Thyroid gland (tissue), 4 donors: Measurements from ENCODE around the gene WNT2. TPM values are rescaled to one million over a fixed set of nuclear protein-coding genes. Genes with fewer than 3 reads are reported as not detected.

ENCODE experiments used
- DNase-seq, 2 donors: peaks; one replicate each; pipeline ENCODE4 v3.0.0-alpha.2; 2019
- H3K27ac ChIP-seq, 3 donors: fragments of 200-600 bp; sonication (generic); 1 replicate in 2 of 3; 2 replicates in 1 of 3; pipeline ENCODE4 v1.5.1; 2016 to 2019; ENCODE audit warnings: mild to moderate bottlenecking in 1 of 3, moderate library complexity in 1 of 3
- H3K27me3 ChIP-seq: fragments of 200-600 bp; sonication (generic); one replicate; pipeline ENCODE4 v1.5.1; 2019
- H3K36me3 ChIP-seq, 2 donors: fragments of 200-600 bp; sonication (generic); one replicate each; pipeline ENCODE4 v1.5.1; 2016 to 2019
- H3K4me1 ChIP-seq, 2 donors: fragments of 200-600 bp; sonication (generic); one replicate each; pipeline ENCODE4 v1.5.1; 2017 to 2019
- H3K4me3 ChIP-seq, 3 donors: fragments of 200-600 bp; sonication (generic); replicated peaks in 1 of 3; 1 replicate in 2 of 3; 2 replicates in 1 of 3; pipeline ENCODE4 v1.5.1; 2016; ENCODE audit warnings: mild to moderate bottlenecking in 1 of 3
- H3K9me3 ChIP-seq: fragments of 200-600 bp; sonication (generic); one replicate; pipeline ENCODE4 v1.5.1; 2017
- CTCF ChIP-seq, 6 experiments: fragments of 200-600 bp in 3 of 6; fragments of 450-650 bp in 3 of 6; sonication (generic) in 3 of 6; IDR thresholded peaks; one replicate each; pipeline ENCODE4 v1.5.1; 2016 to 2019; ENCODE audit warnings: antibody characterized with exemption in 6 of 6, mild to moderate bottlenecking in 2 of 6, inconsistent platforms in 1 of 6, moderate library complexity in 1 of 6
- POLR2A ChIP-seq, 2 donors: fragments of 450-650 bp; IDR thresholded peaks; one replicate each; pipeline ENCODE4 v1.6.1; 2017; ENCODE audit warnings: antibody characterized with exemption in 2 of 2, mild to moderate bottlenecking in 2 of 2, moderate library complexity in 1 of 2
- whole genome bisulfite sequencing, 2 donors: methylation state at CpG; one replicate each; pipeline ENCODE4 v1.1.5; 2017; 5-methylcytosine and 5-hydroxymethylcytosine counted together
- intact Hi-C: fragments of 100-400 bp; cut with DNase I; formaldehyde crosslinking; loops from one replicate; pipeline ENCODE4 v1.15.1; 2023
- total RNA-seq, 4 donors: library from RNA; depleted of rRNA; stranded (reverse); fragments of >200 nt; gene quantifications; one replicate each; pipeline ENCODE4 v1.2.3, GENCODE V29; 2016

Gene WNT2
- total RNA-seq, 4 donors from 2014 or later = 0.13 to 0.89 TPM; not detected in 2

GRCh38 chr7:117269886-117270285 is 53.0 kb downstream of the WNT2 start:
- no peak overlapping the region for H3K4me3 ChIP-seq
- H3K4me1 ChIP-seq = peaks cover 5 to 14% of the 10 kb centered on the region in 2 donors
- no peaks in the 10 kb centered on the region for H3K27me3 ChIP-seq
- H3K27ac ChIP-seq = no peak overlapping the region
- 74 to 81% methylated on average over 3 of the region's 3 CpGs for WGBS, 2 donors
- H3K36me3 ChIP-seq = no peaks in the 10 kb centered on the region
- intact Hi-C loops = no loop called here
- no peak for TF ChIP-seq POLR2A (IDR thresholded peaks at IDR 0.05)
- no peak for TF ChIP-seq CTCF (IDR thresholded peaks at IDR 0.05)
- DNase-seq = no peak
- H3K9me3 ChIP-seq = no peaks in the 10 kb centered on the region

DNA sequence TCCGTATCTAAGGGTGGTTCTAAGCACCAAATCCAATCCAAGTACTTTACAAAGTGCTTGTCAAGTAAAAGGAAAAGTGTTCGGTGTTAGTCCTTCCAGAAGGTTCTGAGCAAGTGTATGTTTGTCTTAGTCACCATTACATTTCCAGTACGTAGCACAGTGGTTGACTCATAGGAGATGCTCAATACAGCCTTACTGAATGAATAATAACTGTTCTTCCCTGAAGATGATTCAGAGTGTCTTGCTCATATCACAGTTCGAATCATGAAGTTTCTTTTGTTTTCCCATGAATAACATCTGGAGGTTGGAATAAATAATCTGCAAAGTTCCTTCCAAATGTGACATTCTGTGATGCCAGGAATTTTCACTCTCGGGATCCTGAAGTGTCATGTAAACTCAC is 53.4 kb downstream of the WNT2 start:
- Histone ChIP-seq H3K4me1 (peaks cover 4 to 9% of the 10 kb centered on the region in 2 donors), H3K9me3 (no peaks in the 10 kb centered on the region), H3K4me3 (no peak overlapping the region), H3K36me3 (no peaks in the 10 kb centered on the region), H3K27ac (no peak overlapping the region), H3K27me3 (no peaks in the 10 kb centered on the region)
- TF ChIP-seq CTCF (IDR thresholded peaks at IDR 0.05) = no peak
- TF ChIP-seq POLR2A (IDR thresholded peaks at IDR 0.05) = no peak
- intact Hi-C loops = no loop called here
- 72 to 85% methylated on average over 5 of the region's 5 CpGs for WGBS, 2 donors
- DNase-seq = no peak

GRCh38 chr7:117264716-117265115 is 58.1 kb downstream of the WNT2 start:
- H3K27ac ChIP-seq = no peak overlapping the region
- WGBS, 2 donors = 39 to 91% methylated on average over 1 of the region's 1 CpG
- no peak overlapping the region for H3K4me3 ChIP-seq
- no peak for DNase-seq
- intact Hi-C loops = no loop called here
- no peaks in the 10 kb centered on the region for H3K36me3 ChIP-seq
- H3K9me3 ChIP-seq = no peaks in the 10 kb centered on the region
- TF ChIP-seq POLR2A (IDR thresholded peaks at IDR 0.05) (no peak), CTCF (IDR thresholded peaks at IDR 0.05) (no peak)
- H3K4me1 ChIP-seq = no peaks in the 10 kb centered on the region
- H3K27me3 ChIP-seq = no peaks in the 10 kb centered on the region

DNA sequence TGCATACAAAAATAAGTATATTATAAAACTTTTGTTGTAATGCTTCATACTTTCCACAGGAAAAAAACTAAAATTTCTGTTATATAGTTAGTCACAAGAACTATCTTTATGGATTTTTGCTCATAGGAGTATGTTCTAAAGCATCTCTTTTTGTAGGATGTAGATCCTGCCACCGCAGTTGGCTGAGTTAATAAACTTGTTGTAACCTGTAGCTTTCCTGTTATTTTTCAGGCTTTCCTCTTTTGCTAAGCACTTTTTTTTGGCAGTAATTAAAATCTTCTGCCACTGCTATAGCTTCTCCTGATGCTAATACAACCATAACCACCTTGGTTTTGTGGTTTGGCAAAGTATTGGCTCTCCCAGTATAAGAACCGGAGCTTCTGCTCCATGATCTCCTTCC is 60.3 kb downstream of the WNT2 start:
- H3K36me3 ChIP-seq = no peaks in the 10 kb centered on the region
- DNase-seq = no peak
- H3K4me1 ChIP-seq = no peaks in the 10 kb centered on the region
- no peak overlapping the region for H3K27ac ChIP-seq
- no peaks in the 10 kb centered on the region for H3K9me3 ChIP-seq
- intact Hi-C loops = no loop called here
- H3K27me3 ChIP-seq = no peaks in the 10 kb centered on the region
- 96 to 98% methylated on average over 2 of the region's 2 CpGs for WGBS, 2 donors
- H3K4me3 ChIP-seq = no peak overlapping the region
- no peak for TF ChIP-seq POLR2A (IDR thresholded peaks at IDR 0.05)
- TF ChIP-seq CTCF (IDR thresholded peaks at IDR 0.05) = no peak

GRCh38 chr7:117259615-117260014 is 63.2 kb downstream of the WNT2 start:
- TF ChIP-seq POLR2A (IDR thresholded peaks at IDR 0.05) = no peak
- TF ChIP-seq CTCF (IDR thresholded peaks at IDR 0.05) = no peak
- 47 to 73% methylated on average over 1 of the region's 1 CpG for WGBS, 2 donors

More at GRCh38 chr7:117259615-117260014, 63.2 kb downstream of the WNT2 start:
- Histone ChIP-seq H3K4me3 (no peak overlapping the region), H3K36me3 (no peaks in the 10 kb centered on the region), H3K9me3 (no peaks in the 10 kb centered on the region), H3K27ac (no peak overlapping the region), H3K27me3 (no peaks in the 10 kb centered on the region), H3K4me1 (no peaks in the 10 kb centered on the region)
- intact Hi-C loops = no loop called here
- no peak for DNase-seq
